Psoas muscle (tissue), 8 donors: Measurements from ENCODE around the gene UBP1. TPM values are rescaled to one million over a fixed set of nuclear protein-coding genes. Genes with fewer than 3 reads are reported as not detected.

ENCODE experiments used
- ATAC-seq, 4 donors: fragments of 200-7000 bp; cut with Tn5 transposase; one replicate each; pipeline ENCODE4 v1.9.1; 2020; ENCODE audit warnings: moderate library complexity in 3 of 4, mild to moderate bottlenecking in 2 of 4
- DNase-seq, 2 donors: peaks; one replicate each; pipeline ENCODE4 v3.0.0-alpha.2; 2020
- H3K27ac ChIP-seq: fragments of 200-600 bp; one replicate; pipeline ENCODE4 v1.8.0; 2022
- H3K27me3 ChIP-seq, 3 donors: fragments of 200-600 bp in 1 of 3; one replicate each; pipeline versions ENCODE4 v1.6.1 to v1.8.0; 2013 to 2022; ENCODE audit warnings: low read length in 2 of 3, mild to moderate bottlenecking in 2 of 3, moderate library complexity in 1 of 3; ENCODE audit not compliant: insufficient read depth in 3 of 3
- H3K36me3 ChIP-seq, 2 donors: fragments of 200-600 bp in 1 of 2; one replicate each; pipeline versions ENCODE4 v1.6.1 to v1.8.0; 2013 to 2022; ENCODE audit warnings: low read depth in 1 of 2, mild to moderate bottlenecking in 1 of 2, moderate library complexity in 1 of 2; ENCODE audit not compliant: insufficient read depth in 1 of 2
- H3K4me1 ChIP-seq: fragments of 200-600 bp; one replicate; pipeline ENCODE4 v1.8.0; 2022
- H3K4me3 ChIP-seq: fragments of 200-600 bp; one replicate; pipeline ENCODE4 v1.8.0; 2022; ENCODE audit warnings: mild to moderate bottlenecking
- H3K9me3 ChIP-seq: fragments of 200-600 bp; one replicate; pipeline ENCODE4 v1.8.0; 2022
- CTCF ChIP-seq: fragments of 200-600 bp; IDR thresholded peaks from one replicate; pipeline ENCODE4 v1.8.0; 2022; ENCODE audit warnings: antibody characterized with exemption
- WGBS, 3 donors: extraction: QIAGEN DNeasy Blood & Tissue Kit; methylation state at CpG; one replicate each; pipeline versions ENCODE4 v1.1.6 to v1.1.7; 2013; 5-methylcytosine and 5-hydroxymethylcytosine counted together
- intact Hi-C, 2 donors: fragments of 100-400 bp; cut with DNase I; formaldehyde crosslinking; loops; one replicate each; pipeline versions ENCODE4 v1.11.0 to v1.14.2; 2022
- polyA plus RNA-seq, 3 donors: library from polyadenylated mRNA; stranded (reverse); fragments of 200-250 nt; gene quantifications; one replicate each; pipeline ENCODE4 v1.2.3, GENCODE V29; 2013
- total RNA-seq, 4 donors: library from RNA; stranded (reverse); fragmentation: NEBNext Ultra II Directional in 2 of 4; extraction: Animal tissue kit (Norgen Biotek cat#: 25700) in 2 of 4; gene quantifications; one replicate each; pipeline versions ENCODE4 v1.2.1 to v1.2.4, GENCODE V29; 2021 to 2023
- donor health status: healthy with polysubstance abuse.
- donor health status: DM: no; HTN: no; CAD: no; lungs with moderate emphysema.
- donor health status: Bipolar disorder and iron deficiency.
- donor health status: healthy.
- donor health status: DM: yes; HTN: yes; CAD: no.
- donor health status: DM: no; HTN: no; CAD: no.
- donor health status: DM: no; HTN: no; CAD: no.
- donor health status: DM: yes; HTN: yes; CAD: no.

UBP1 gene
- total and polyA plus RNA-seq, 7 donors = 12.6 to 44.1 (median 24.8) TPM

GRCh38 chr3:33398410-33398809 is 41.8 kb downstream of the UBP1 start:
- no peak for ATAC-seq
- WGBS, 3 donors = 95 to 98% (median 95%) methylated on average over 5 of the region's 5 CpGs
- no peak for DNase-seq
- H3K9me3 ChIP-seq = no peaks in the 10 kb centered on the region
- peaks cover 32 to 100% of the 10 kb centered on the region in 2 donors for H3K36me3 ChIP-seq
- H3K27me3 ChIP-seq = no peaks in the 10 kb centered on the region
- no peaks in the 10 kb centered on the region for H3K4me1 ChIP-seq
- no peak for TF ChIP-seq CTCF
- no peak overlapping the region for H3K27ac ChIP-seq
- no peak overlapping the region for H3K4me3 ChIP-seq
- intact Hi-C loops = no loop called here

DNA sequence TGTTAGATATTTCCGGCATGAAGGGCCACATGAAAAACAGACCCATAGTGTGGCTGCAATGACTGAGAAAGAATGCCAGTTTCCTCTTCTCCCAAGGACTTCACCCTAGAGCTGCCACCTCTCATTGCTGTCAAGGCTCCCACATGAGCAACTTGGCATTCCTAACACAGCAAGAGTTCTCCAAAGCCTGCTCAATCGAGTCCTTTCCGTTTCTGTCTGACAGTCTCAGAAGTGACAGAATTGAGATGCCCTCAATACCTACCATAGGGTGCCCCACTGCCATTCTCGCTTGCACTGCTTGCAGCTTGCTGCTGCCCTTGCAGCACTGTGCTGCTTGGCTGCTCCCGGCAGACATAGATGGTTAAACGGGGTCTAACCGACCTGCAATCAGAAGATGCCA is 44.3 kb downstream of the UBP1 start:
- ATAC-seq = no peak
- no peak for TF ChIP-seq CTCF
- intact Hi-C loops = no loop called here

DNA sequence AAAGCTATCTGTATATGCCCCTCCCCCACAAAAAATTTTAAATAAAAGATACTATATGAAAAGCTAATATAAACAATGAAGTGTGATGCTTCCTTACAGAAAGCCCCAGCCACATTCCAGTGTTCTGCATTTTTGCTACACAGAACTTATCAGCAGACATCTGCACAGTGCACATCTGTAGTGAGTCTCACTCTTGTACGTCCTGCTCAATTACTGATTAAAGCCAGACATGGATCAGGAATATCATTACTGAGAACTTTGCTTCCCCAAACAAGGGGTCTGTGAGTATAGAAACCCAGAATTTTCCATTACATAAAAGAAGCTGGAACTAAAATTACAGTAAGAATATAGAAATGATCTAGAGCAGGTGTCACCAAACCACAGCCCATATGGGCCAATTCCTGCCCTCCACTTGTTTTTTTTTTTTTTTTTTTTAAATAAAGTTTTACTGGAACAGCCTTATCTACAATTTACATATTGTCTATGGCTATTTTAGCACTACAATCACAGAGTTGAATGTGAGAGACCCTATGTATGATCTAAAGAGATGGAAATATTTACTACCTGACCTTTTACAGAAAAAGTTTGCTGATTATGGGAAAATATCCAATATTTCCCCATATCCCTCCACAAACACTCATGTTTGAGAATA is 45.7 kb downstream of the UBP1 start:
- no peaks in the 10 kb centered on the region for H3K27me3 ChIP-seq
- ATAC-seq (no peak), DNase-seq (no peak)
- 92 to 100% (median 95%) methylated on average over 1 of the region's 1 CpG for WGBS, 3 donors
- peaks cover 11 to 100% of the 10 kb centered on the region in 2 donors for H3K36me3 ChIP-seq
- no peak for TF ChIP-seq CTCF
- no peaks in the 10 kb centered on the region for H3K4me1 ChIP-seq
- intact Hi-C loops = no loop called here
- H3K27ac ChIP-seq = no peak overlapping the region
- no peaks in the 10 kb centered on the region for H3K9me3 ChIP-seq
- H3K4me3 ChIP-seq = no peak overlapping the region

More for the DNA sequence above, 44.3 kb downstream of the UBP1 start:
- 85 to 91% (median 91%) methylated on average over 7 of the region's 7 CpGs for whole genome bisulfite sequencing, 3 donors
- Histone ChIP-seq H3K27me3 (no peaks in the 10 kb centered on the region), H3K4me1 (no peaks in the 10 kb centered on the region), H3K27ac (no peak overlapping the region), H3K4me3 (no peak overlapping the region), H3K36me3 (peaks cover 19 to 100% of the 10 kb centered on the region in 2 donors), H3K9me3 (no peaks in the 10 kb centered on the region)
- no peak for DNase-seq

- no peak for DNase-seq
- intact Hi-C loops = no loop called here
- TF ChIP-seq CTCF = no peak
- Histone ChIP-seq H3K4me1 (no peaks in the 10 kb centered on the region), H3K27ac (no peak overlapping the region), H3K9me3 (no peaks in the 10 kb centered on the region), H3K36me3 (peaks cover 2 to 100% of the 10 kb centered on the region in 2 donors), H3K27me3 (no peaks in the 10 kb centered on the region), H3K4me3 (no peak overlapping the region)
- no peak for ATAC-seq
- 57 to 61% (median 60%) methylated on average over 4 of the region's 4 CpGs for WGBS, 3 donors
Measured at GRCh38 chr3:33392703-33393125, 47.5 kb downstream of the UBP1 start.

- no peak for DNase-seq
- Histone ChIP-seq H3K9me3 (no peaks in the 10 kb centered on the region), H3K36me3 (peaks cover 2 to 100% of the 10 kb centered on the region in 2 donors), H3K27me3 (no peaks in the 10 kb centered on the region), H3K27ac (no peak overlapping the region), H3K4me1 (no peaks in the 10 kb centered on the region), H3K4me3 (no peak overlapping the region)
- intact Hi-C loops = no loop called here
- no peak for TF ChIP-seq CTCF
- 90 to 93% (median 91%) methylated on average over 4 of the region's 4 CpGs for WGBS, 3 donors
- ATAC-seq = no peak
Measured at GRCh38 chr3:33392144-33392543, 48.1 kb downstream of the UBP1 start.
